ENCODE measurements around the gene AFG1L.
"Not testable (repeated sequence)": the region's sequence is repeated elsewhere in the genome, so short reads cannot be mapped to it uniquely, and the experiment has no call there.

Gene AFG1L

DNA sequence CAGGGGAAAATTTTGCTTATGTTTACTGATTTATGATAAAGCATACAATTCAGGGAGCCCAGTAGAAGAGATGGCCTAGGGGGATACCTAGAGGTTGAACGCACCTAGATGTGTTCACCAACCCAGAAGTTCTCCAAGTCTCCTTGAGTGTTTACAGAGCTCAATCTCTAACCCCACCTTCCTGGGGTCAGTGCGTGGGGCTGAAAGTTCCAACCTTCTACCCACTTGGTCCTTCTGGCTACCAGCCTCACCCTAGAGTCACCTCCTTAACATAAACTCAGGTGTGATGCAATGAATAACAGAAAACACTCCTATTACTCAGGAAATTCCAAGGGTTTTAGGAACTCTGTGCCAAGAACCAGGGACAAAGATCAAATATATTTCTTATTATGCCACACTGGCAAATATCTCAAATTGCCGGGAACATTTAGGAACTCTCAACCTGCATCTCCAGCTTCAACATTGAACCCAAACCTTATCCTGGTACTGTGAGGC, 26.4 kb downstream of the AFG1L start:
- no peaks in the 10 kb centered on the region for H3K9me3 Mint-ChIP-seq
- no peaks in the 10 kb centered on the region for H3K4me1 Mint-ChIP-seq
- H3K4me3 Mint-ChIP-seq, result no peak overlapping the region
- peaks cover 3% of the 10 kb centered on the region for H3K36me3 Mint-ChIP-seq
- no peaks in the 10 kb centered on the region for H3K27me3 Mint-ChIP-seq
- no peak overlapping the region for H3K27ac Mint-ChIP-seq

- Mint-ChIP-seq H3K9me3 (no peaks in the 10 kb centered on the region), H3K27me3 (no peaks in the 10 kb centered on the region), H3K27ac (no peak overlapping the region), H3K4me1 (no peaks in the 10 kb centered on the region), H3K4me3 (no peak overlapping the region), H3K36me3 (peaks cover 10% of the 10 kb centered on the region)
Measured at GRCh38 chr6:108322728-108323127, 27.9 kb downstream of the AFG1L start.

DNA sequence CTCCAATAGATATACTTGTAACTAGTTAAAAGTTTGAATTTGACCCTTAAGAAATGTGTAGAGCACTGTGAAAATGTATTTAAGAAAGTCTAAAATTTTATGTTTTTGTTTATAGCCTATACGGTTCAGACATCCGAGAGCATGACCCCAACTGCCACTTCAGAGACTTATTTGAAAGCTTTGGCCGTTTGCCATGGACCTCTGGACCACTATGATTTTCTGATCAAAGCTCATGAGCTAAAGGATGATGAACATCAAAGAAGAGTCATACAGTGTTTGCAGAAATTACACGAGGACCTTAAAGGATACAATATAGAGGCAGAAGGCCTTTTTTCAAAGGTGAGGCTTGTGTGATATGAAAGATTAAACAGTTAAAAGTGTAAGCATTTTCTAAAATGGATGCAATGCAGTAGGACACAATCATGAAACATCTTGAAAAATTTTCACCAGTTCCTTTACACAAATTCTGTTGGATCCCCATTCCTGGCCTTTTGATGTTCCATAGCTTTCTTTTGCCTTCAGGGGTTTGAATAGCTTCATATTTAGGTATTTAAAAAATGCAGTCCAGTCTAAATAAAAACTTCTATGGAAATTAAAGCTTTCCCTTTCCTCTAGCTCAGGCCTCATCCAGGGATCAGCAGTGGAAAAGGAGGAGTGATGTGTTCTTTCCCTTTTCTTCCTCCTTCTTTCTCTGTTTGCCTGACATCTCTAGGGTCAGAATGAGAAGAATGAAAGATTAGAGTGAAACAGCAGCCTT, 29.0 kb downstream of the AFG1L start:
- Mint-ChIP-seq H3K4me1 (no peaks in the 10 kb centered on the region), H3K9me3 (no peaks in the 10 kb centered on the region), H3K36me3 (peaks cover 15% of the 10 kb centered on the region), H3K4me3 (no peak overlapping the region), H3K27me3 (no peaks in the 10 kb centered on the region), H3K27ac (no peak overlapping the region)

DNA sequence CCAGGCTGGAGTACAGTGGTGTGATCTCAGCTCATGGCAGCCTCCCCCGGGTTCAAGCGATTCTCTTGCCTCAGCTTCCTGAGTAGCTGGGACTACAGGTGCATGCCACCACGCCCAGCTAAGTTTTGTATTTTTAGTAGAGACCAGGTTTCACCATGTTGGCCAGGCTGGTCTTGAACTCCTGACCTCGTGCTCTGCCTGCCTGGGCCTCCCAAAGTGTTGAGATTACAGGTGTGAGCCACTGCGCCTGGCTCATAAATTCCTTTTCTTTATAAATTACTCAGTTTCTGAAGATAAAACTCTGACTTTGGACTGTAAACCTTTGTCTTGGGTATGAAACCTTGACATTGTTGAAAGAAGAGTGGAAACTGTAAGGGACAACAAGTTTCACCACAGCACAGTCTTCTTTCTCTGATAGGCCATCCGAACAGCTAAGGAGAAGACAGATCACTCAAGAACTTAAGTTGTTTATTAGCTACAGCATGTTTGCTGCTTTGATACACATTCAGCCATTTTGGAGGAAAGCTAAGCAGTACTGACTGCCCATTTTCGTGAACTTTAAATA, 35.4 kb downstream of the AFG1L start:
- not testable (repeated sequence) for H3K4me1 Mint-ChIP-seq, H3K9me3 Mint-ChIP-seq, H3K27me3 Mint-ChIP-seq, H3K4me3 Mint-ChIP-seq, H3K27ac Mint-ChIP-seq
- peaks cover 14% of the 10 kb centered on the region for H3K36me3 Mint-ChIP-seq

DNA sequence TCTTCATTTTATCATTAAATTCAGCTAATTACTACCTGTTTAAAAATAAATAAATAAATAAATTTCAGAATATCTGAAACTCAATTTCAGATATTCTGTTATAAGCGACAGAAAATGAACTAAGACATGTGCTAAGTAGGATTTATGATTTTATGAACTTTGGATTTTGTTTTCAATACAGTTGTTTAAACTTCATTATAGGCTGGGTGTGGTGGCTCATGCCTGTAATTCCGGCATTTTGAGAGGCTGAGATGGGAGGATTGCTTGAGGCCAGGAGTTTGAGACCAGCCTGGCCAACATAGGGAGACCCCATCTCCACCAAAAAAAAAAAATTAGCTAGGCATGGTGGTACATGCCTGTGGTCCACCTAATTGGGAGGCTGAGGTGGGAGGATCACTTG, 36.0 kb downstream of the AFG1L start:
- no peak overlapping the region for H3K27ac Mint-ChIP-seq
- H3K27me3 Mint-ChIP-seq, result no peaks in the 10 kb centered on the region
- H3K36me3 Mint-ChIP-seq, result peaks cover 14% of the 10 kb centered on the region
- H3K4me1 Mint-ChIP-seq, result no peaks in the 10 kb centered on the region
- H3K9me3 Mint-ChIP-seq, result no peaks in the 10 kb centered on the region
- H3K4me3 Mint-ChIP-seq, result no peak overlapping the region

GRCh38 chr6:108331982-108332381, 37.1 kb downstream of the AFG1L start:
- peaks cover 13% of the 10 kb centered on the region for H3K36me3 Mint-ChIP-seq
- no peak overlapping the region for H3K4me3 Mint-ChIP-seq

GRCh38 chr6:108336971-108337370, 42.1 kb downstream of the AFG1L start:
- no peaks in the 10 kb centered on the region for H3K27me3 Mint-ChIP-seq
- H3K4me1 Mint-ChIP-seq, result no peaks in the 10 kb centered on the region
- no peaks in the 10 kb centered on the region for H3K9me3 Mint-ChIP-seq
- H3K36me3 Mint-ChIP-seq, result peaks cover 7% of the 10 kb centered on the region
- H3K4me3 Mint-ChIP-seq, result no peak overlapping the region
- H3K27ac Mint-ChIP-seq, result no peak overlapping the region

More at GRCh38 chr6:108331982-108332381, 37.1 kb downstream of the AFG1L start:
- no peaks in the 10 kb centered on the region for H3K4me1 Mint-ChIP-seq
- no peaks in the 10 kb centered on the region for H3K27me3 Mint-ChIP-seq
- H3K27ac Mint-ChIP-seq, result no peak overlapping the region
- no peaks in the 10 kb centered on the region for H3K9me3 Mint-ChIP-seq

DNA sequence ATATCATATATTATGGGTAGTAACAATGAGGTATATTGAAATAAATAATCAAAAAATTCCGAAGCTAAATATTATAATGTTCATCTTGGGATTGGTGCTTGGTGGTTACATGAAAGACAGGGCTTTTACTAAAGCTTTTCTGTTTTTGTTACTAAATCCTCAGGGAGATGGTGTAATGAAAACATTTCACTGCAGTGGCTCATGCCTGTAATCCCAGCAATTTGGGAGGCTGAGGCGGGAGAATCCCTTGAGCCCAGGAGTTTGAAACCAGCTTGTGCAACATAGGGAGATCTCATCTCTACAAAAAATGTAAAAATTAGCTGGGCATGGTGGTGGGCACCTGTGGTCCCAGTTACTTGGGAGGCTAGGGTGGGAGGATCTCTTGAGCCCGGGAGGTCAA, 42.9 kb downstream of the AFG1L start:
- Mint-ChIP-seq H3K4me1 (no peaks in the 10 kb centered on the region), H3K9me3 (no peaks in the 10 kb centered on the region), H3K36me3 (peaks cover 7% of the 10 kb centered on the region), H3K27me3 (no peaks in the 10 kb centered on the region), H3K4me3 (no peak overlapping the region), H3K27ac (no peak overlapping the region)

GRCh38 chr6:108341372-108341771, 46.5 kb downstream of the AFG1L start:
- H3K4me1 Mint-ChIP-seq, result no peaks in the 10 kb centered on the region
- no peaks in the 10 kb centered on the region for H3K27me3 Mint-ChIP-seq
- no peak overlapping the region for H3K27ac Mint-ChIP-seq
- H3K4me3 Mint-ChIP-seq, result no peak overlapping the region
- peaks cover 14% of the 10 kb centered on the region for H3K36me3 Mint-ChIP-seq
- peaks cover under 1% of the 10 kb centered on the region for H3K9me3 Mint-ChIP-seq

DNA sequence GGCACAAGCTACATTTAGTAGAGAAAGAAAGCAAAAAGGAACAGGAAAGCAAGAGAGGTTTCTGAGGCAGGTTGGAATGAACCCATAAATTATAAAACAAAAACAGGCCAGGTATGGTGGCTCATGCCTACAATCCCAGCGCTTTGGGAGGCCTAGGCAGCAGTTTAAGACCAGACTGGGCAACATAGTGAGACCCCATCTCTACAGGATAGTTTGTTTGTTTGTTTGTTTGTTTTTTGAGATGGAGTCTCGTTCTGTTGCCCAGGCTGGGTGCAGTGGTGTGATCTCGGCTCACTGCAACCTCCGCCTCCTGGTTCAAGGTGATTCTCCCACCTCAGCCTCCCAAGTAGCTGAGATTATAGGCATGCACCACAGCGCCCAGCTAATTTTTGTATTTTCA, 49.0 kb downstream of the AFG1L start:
- no peak overlapping the region for H3K4me3 Mint-ChIP-seq
- H3K27me3 Mint-ChIP-seq, result no peaks in the 10 kb centered on the region
- peaks cover 8% of the 10 kb centered on the region for H3K4me1 Mint-ChIP-seq
- no peak overlapping the region for H3K27ac Mint-ChIP-seq
- peaks cover 5% of the 10 kb centered on the region for H3K9me3 Mint-ChIP-seq
- peaks cover 22% of the 10 kb centered on the region for H3K36me3 Mint-ChIP-seq

DNA sequence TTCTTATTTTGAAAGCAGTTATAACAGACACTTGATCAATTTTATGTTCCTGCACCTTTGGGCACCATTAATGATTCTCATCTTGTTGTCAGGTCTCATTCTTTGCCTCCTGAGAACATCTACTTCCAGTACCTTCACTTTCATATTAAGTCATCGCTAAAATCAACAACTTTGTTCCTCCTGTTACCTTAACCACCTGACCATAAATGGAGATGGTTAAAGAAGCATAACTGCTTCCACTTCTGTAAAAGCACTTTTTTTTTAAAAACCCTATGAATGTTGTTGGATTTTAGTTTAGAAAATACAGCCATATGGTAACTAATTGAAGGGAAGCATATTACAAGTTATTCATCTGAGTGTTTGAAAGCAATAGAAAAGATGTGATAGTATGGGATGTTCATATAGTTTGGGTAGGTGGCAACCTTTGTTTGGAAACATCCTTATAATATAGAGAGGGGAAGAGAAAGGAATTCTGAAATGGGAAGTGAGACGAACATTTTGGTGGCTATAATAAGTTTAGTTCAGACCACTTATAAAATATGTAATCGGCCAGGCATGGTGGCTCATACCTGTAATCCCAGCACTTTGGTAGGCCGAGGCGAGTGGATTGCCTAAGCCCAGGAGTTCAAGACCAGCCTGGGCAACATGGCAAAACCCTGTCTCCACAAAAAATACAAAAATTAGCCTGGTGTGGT, 53.9 kb downstream of the AFG1L start:
- Mint-ChIP-seq H3K4me3 (no peak overlapping the region), H3K4me1 (peaks cover 9% of the 10 kb centered on the region), H3K27me3 (no peaks in the 10 kb centered on the region), H3K9me3 (peaks cover 5% of the 10 kb centered on the region), H3K27ac (peak overlapping the region; percentile 31), H3K36me3 (peaks cover 10% of the 10 kb centered on the region)

- Mint-ChIP-seq H3K27me3 (no peaks in the 10 kb centered on the region), H3K36me3 (peaks cover 9% of the 10 kb centered on the region), H3K4me1 (peaks cover 9% of the 10 kb centered on the region), H3K27ac (no peak overlapping the region), H3K4me3 (no peak overlapping the region), H3K9me3 (peaks cover 5% of the 10 kb centered on the region)
Measured at GRCh38 chr6:108350528-108350927, 55.7 kb downstream of the AFG1L start.

- Mint-ChIP-seq H3K4me1 (peaks cover 2% of the 10 kb centered on the region), H3K27me3 (no peaks in the 10 kb centered on the region), H3K36me3 (peaks cover 5% of the 10 kb centered on the region), H3K9me3 (no peaks in the 10 kb centered on the region), H3K27ac (no peak overlapping the region), H3K4me3 (no peak overlapping the region)
Measured at GRCh38 chr6:108353853-108354252, 59.0 kb downstream of the AFG1L start.

DNA sequence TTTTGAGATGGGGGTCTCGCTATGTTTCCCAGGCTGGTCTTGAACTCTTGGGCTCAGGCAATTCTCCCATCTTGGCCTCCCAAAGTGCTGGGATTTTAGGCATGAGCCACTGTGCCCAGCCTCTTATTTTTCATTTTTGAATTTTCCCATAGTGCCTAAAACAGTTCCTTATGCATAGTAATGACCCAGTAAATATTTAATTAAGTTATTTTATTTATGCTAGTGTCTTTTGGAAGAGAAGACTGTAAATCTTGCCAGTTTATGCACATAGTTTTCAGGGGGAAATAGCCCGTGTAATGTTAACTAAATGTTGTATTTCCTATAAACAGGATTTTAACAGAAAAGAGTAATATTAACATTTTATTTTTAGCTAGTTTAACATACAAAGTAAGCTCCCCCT, 60.3 kb downstream of the AFG1L start:
- H3K4me1 Mint-ChIP-seq, result no peaks in the 10 kb centered on the region
- no peak overlapping the region for H3K27ac Mint-ChIP-seq
- no peaks in the 10 kb centered on the region for H3K27me3 Mint-ChIP-seq
- H3K4me3 Mint-ChIP-seq, result no peak overlapping the region
- H3K36me3 Mint-ChIP-seq, result peaks cover 5% of the 10 kb centered on the region
- no peaks in the 10 kb centered on the region for H3K9me3 Mint-ChIP-seq

GRCh38 chr6:108355890-108356289, 61.0 kb downstream of the AFG1L start:
- Mint-ChIP-seq H3K4me1 (no peaks in the 10 kb centered on the region), H3K27me3 (no peaks in the 10 kb centered on the region)

More at GRCh38 chr6:108355890-108356289, 61.0 kb downstream of the AFG1L start:
- no peak overlapping the region for H3K27ac Mint-ChIP-seq
- peaks cover 5% of the 10 kb centered on the region for H3K36me3 Mint-ChIP-seq
- no peak overlapping the region for H3K4me3 Mint-ChIP-seq
- H3K9me3 Mint-ChIP-seq, result no peaks in the 10 kb centered on the region

Data from activated naive CD4-positive, alpha-beta T cell treated with anti-CD3 and anti-CD28 coated beads, Interleukin-2, amount 50 U/mL, for 24 hours (primary cell).